C1 segment of cervical spinal cord (tissue), 14 donors: Measurements from ENCODE around the gene GNG7.
"Not testable (repeated sequence)": the region's sequence is repeated elsewhere in the genome, so short reads cannot be mapped to it uniquely, and the experiment has no call there.

Source experiments
- DNase-seq, 14 donors: peaks; one replicate each; lab custom pipeline; 2025; lab: John Stamatoyannopoulos, UW

GNG7 gene

DNA sequence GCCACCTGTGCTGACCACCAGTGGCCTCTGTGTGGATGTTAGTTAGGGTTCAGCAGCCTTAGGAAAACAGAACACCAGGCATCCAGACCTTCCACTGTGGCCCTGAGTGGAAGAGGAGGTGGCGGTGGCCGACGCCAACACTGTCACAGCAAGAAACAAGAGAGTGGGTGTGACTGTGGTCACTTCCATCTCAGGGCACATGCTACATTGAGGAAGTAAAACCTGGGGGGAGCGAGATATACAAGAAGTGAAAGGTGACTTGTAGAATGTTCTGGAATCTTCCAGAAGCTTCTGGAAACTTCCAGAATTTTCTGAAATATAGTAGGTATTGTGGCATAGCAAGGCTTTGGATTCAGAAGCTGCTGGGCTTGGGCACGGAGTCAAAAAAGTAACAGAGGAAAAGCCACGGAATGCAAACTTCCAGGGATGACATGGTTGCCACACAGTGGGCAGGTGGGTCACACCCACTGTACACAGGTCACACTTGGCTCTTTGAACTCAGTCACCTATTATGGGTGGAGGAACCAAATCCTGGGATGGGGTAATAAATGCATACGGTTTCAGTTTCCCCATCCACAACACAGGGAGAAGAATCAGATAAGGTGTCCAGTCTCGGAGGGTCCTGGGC, 24.3 kb downstream of the GNG7 start:
- DNase-seq: peak in 3 of 14 donors; percentile 7 to 47 (median 21)

DNA sequence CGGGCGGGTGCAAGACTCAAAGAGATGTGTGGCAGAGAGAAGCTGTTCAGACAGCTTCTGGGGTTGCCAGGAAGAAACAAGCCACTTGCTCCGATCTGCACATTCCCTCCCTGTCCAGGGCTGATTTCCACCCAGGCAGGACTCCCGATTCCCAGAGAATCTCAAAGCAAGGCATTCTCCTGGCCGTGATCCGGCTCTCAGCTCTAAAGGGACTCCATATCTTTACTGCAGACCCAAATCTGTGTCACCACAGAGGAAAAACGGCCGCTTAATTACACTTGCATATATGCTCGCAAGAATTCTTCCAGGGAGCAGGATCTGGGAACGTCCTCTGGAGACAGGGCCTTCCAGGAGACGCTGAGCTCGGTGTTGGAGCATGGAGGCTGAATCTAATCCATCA, 25.7 kb downstream of the GNG7 start:
- peak in 1 of 14 donors; percentile 8 for DNase-seq

DNA sequence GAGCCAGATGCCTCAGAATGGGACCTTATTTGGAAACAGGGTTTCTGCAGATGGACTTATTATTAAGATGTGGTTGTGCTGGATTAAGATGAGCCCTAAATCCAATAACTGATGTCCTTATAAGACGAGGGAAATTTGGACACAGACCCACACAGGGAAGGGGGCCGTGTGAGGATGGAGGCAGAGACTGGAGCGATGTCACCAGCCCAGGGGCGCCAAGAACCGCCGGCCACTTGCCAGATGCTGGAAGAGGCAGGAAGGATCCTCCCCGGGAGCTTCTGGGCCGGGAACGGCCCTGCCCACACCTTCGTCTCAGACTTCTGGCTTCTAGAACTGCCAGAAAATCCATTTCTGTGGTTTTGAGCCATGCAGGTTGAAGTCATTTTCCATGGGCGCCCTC, 26.6 kb downstream of the GNG7 start:
- DNase-seq: peak in 2 of 14 donors; percentile 17 to 24

DNA sequence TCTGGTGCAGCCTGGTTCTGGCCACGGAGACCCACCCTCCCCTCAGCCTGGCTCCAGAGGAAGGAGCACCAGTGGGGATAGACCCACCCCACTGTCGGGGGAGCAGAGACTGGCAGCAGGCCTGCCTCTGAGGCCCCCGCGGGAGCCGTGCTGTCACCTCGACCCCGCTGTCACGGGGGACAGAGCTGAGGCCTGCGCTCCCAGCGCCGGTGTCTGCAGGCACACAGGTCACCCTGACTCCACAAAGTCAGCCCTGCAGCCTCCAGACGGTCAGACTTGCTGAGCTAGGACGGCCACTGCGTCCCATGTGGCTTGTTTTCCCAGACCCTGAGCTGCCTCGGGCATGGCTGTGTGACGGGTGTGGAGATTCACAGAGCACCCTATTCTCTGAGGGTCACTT, 32.3 kb downstream of the GNG7 start:
- no peak for DNase-seq

DNA sequence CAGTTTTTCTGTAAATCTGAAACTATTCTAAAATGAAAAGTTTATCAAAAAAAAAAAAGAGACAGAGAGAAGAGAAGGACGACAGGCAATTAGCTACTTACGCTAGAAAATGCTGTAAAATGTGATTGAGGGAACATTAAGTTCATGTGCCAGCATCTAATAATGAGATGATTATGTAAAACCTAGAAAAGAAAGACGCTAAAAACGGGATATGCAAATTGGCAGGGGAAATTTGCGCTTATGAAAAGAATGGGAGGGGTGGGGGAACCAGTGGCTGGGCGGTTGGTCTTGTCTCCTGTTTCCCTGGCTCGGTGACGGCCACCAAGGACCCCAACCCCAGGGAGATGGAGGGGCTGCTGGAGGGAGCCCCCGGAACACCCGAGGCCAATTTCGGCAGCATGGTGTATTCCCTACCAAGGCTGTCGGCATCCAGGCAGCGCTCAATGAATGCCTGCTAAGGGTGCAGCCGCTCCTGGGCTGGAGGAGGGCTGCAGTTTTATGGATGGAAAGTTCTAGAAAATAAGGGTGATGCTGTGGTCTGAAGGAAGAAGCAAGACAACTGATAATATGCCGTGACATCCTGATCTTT, 34.2 kb downstream of the GNG7 start:
- DNase-seq: no peak

DNA sequence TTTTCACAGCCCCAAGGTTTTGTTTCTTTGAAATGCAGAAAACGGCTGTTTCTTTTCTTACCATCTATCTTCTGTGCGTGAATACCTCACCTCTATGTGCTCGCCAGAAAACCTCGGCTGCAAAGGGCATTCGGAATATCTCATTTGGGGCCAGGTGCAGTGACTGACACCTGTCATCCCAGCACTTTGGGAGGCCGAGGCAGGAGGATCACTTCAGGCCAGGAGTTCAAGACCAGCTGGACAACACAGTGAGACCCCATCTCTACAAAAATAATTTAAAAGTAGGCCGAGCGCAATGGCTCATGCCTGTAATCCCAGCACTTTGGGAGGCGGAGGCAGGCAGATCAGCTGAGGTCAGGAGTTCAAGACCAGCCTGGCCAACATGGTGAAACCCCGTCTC, 35.1 kb downstream of the GNG7 start:
- DNase-seq: not testable (repeated sequence)

DNA sequence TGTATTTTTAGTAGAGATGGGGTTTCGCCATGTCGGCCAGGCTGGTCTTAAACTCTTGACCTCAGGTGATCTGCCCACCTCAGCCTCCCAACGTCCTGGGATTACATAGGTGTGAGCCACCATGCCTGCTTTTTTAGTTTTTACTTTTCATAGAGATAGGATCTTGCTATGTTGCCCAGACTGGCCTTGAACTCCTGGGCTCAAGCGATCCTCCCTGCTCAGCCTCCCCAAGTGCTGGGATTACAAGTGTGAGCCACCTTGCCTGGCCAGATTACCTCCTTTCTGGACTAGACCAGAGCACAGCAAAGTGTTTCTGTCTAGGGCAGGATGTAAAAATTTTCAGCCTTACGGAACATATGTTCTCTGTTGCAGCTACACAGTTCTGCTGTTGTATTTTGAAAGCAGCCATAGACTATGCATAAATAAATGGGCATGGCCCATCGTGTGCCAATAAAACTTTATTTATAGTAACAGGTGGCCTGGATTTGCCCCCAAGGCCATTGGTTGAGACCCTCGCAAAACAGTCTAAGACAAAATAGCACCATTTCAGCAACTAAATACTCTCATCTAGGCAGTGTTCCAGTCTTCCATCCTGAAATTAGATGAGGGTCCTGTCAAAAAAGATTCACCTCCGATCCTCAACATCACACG, 36.0 kb downstream of the GNG7 start:
- DNase-seq: no peak

DNA sequence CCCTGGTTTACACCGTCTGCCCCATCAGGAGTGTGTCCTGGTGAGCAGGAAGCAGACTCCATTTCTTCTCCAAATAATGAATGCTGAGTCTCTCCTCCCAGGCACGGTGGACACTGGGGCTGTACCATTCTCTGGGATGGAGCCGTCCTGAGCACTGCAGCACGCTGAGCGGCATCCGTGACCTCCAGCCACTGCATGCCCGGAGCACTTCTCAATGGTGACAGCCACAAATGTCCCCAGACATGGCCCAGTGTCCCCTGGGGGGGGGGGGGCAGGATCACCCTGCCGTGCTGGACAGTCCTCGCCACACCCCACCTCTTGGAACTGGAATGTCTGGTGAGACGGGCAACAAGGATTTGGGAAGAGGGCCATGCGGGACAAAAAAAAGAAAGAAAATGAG, 37.4 kb downstream of the GNG7 start:
- peak in 4 of 14 donors; percentile 19 to 42 (median 30) for DNase-seq

DNA sequence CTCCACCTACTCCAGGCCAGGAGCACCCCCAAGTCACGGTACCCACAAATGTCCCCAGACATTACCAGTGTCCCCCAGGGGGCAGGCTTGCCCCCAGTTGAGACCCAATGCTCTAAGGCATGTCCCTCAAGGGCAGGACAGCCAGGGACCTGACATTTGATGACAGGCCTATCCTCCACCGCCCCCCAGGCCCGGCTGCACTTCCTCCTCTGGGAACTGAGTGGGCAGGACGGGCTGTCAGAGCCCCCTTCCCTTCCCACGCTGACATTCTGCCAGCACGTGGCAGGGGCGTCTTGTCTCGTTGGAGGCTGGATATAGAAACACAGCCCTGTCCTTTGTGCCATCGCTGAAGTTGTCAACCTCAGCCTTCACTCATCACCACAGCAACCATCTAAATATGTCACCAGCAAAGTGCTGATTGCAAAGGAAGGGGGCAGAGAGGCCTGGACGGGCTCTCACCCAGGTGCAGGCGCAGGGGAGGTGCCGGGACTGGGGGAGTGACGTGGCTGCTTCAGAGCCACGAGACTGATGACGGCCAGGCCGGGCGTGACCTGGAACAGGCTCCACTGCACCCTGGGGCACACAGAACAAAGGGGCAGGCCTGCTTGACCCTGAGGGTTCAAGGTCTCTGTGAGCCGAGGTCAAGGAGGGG, 38.4 kb downstream of the GNG7 start:
- DNase-seq: peak in 8 of 14 donors; percentile 28 to 65 (median 40)

DNA sequence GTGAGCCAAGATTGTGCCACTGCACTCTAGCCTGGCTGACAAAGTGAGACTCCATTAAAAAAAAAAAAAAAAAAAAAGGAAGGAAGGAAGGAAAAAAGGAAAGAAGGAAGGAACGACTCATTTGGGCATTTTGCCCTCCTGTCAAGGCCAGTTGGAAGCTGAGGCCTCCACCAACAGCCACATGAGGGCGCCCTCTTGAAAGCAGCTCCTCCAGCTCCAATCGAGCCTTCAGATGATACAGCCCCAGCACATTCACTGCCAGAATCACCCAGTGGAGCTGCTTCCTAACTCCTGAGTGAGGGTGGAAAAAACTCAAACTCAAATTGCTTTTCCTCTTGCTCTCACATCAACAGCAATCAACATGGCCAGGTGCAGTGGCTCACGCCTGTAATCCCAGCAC, 40.9 kb downstream of the GNG7 start:
- DNase-seq: no peak

DNA sequence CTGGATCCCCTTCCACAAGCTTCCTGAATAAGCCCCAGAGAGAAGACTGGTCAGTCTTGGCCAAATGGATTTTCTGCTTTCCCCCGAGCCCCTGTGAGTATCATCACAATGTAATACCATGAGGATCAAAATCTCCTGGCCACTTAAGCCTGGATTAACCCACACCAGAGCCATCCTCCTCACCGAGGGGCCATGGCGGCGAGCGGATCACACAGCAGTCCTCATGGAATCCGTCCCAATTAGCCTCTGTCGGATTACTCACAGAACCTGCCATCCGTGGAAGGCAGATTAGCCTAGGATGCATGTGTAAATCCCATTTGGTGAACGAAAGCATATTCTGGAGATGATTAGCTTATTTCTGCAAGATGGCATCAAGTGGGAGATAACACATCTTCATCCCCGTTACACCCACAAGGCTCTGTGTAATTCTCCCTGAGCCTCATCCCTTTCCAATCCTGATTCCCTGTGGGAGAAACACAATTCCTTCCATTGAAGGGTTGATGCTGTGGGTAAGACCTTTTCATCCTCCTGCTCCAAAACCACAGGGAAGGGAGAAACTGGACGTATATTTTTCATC, 42.5 kb downstream of the GNG7 start:
- DNase-seq: no peak

DNA sequence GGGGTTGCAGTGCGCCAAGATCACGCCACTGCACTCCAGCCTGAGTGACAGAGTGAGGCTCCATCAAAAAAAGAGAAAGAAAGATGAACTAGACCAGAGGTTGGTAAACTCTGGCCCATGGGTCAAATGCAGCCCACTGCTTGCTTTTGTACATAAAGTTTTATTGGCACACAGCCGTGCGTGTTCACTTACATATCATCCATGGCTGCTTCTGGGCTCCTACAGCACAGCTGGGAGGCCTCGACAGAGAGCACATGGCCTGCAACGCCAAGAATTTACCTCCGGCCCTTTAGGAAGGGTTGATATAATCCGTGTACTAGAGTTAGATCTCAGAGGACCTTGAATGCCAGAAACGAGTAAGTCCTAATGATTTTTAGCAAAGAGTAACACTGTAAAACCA, 46.0 kb downstream of the GNG7 start:
- no peak for DNase-seq

DNA sequence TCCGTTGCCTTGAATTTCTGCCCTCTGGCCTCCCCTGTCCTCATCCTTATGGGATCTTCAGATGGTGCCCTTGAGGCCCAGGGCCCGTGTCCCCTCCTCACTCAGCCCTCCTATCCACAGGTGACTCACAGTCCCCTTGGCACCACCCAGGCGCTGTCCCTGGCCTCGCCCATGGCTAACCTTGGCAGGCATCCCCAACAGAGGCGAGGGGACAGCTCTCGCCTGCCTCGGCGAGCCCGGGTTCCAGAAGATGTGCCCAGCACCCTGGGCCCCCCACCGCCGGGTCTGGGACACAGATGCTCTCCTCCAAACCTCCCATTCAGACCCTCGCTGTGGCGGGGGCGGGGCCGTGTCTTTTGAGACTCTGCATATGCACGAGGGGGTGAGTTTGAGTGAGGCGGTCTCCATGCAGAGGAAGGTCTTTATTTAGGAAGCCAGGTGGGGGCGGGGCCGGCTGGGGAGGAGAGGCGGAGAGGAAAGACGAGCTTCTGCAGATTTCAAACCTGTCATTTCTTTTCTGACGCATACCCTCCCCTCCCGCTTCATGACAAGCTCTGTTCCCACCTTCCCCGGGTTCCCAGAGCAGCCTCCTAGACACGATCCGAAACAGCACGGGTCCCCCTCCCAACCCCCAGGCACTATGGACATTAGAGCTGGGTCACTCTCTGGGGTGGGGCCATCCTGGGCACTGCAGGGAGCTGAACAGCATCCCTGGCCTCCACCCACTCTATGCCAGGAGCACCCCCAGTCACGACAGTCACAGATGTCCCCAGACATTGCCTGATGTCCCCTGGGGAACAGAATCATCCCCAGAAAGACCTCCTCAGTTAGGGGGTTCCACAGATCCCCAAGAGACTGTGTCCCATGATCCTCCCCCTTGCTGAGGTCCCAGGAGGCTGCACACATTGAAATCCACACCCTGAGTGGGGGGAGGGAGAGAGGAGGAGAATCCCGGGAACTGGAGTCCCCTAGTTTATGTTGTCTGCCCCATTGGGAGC, 48.5 kb downstream of the GNG7 start:
- no peak for DNase-seq

DNA sequence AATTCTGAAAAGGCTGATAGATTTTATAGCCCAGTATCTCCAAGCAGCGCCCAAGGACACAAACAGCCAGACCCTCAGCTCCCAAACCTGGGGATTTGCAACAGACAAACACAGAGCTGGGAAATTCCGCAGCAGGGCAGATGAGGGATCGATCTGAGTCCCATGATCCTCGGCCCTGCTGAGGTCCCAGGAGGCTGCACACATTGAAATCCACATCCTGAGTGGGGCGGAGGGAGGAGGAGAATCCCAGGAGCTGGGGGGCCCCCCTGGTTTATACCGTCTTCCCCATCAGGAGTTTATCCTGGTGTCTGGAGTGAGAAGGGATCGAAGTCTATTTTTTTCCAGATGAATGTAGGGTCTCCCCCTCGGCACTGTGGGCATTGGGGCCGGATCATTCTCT, 49.3 kb downstream of the GNG7 start:
- no peak for DNase-seq

DNA sequence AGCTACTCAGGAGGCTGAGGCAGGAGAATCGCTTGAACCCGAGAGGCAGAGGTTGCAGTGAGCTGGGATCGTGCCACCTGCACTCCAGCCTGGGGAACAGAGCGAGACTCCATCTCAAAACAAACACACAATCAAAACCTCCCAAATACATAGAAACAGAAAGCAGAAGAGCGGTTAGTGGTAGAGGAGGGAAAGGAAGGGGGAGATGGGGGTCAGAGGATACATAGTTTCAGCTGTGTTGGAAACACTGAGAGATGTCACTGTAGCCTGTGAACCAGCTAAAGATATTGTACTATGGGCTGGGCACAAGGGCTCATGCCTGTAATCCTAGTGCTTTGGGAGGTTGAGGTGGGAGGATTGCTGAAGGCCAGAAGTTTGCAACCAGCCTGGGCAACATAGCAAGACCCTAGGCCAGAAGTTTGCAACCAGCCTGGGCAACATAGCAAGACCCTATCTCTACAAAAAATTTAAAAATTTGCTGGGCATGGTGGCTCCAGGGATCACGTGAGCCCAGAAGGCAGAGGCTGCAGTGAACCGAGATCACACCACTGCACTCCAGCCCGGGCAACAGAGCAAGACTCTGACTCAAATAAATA, 49.9 kb downstream of the GNG7 start:
- no peak for DNase-seq

DNA sequence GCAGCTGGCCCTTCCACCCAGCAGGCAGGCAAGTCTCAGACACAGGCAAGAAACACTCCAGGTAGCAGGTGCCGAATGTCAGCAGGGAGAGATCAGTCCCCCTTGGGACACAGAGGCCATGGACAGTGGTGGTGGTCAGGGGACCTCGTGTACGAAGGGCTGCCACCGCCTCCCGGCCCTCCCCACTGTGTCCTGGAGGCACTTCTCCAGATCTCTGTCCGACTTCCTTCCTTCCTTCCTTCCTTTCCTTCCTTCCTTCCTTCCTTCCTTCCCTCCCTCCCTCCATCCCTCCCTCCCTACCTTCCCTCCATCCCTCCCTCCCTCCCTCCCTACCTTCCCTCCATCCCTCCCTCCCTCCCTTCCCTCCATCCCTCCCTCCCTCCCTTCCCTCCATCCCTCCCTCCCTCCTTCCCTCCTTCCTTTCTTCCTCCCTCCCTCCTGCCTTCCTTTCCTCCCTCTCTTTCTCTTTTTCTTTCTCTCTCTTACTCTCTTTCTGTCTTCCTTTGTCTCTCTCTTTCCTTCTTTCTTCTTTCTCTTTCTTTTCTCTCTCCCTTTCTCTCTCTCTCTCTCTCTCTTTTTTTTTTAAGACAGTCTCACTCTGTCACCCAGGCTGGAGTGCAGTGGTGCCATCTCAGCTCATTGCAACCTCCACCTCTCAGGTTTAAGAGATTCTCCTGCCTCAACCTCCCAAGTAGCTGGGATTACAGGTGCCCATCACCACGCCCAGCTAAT, 51.3 kb downstream of the GNG7 start:
- peak in 1 of 14 donors; percentile 53 for DNase-seq

DNA sequence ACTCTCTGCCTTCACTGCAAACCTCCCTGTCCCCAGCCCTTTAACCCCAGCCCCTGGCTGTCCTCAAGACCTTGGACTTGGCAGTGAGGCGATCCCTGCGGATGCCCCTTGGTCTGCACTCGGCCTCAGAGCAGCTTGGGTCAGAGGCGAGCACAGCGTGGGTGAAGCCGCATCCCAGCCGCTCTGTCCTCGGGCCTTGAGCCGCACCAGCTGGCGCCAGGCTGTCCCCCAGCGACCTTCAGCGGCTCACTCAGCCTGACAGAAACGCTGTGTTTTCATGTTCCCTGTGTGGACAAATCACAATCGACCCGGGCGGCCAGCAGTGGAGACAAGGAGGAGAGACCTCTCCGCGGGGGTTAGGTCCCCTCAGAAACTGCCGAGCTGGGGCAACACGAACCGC, 52.0 kb downstream of the GNG7 start:
- peak in 5 of 14 donors; percentile 20 to 53 (median 29) for DNase-seq

DNA sequence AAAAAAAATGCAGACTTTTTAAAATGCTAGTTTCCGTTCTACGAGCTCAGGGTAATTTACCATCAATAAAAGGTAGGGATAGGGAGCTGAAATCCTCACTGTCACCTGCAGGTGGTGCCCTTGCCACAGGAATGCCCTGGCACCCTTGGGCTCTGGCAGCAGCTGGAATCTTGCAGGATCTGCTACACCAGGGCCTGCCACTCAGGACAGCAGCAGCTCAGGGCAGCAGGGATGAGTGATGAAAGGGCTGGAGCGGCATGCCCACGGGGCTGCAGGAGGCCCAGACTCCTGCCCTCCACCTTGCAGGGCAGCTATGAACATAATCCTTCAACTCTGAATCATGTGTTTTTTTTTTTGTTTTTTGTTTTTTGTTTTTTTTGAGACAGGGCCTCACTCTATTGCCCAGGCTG, 54.0 kb downstream of the GNG7 start:
- DNase-seq: peak in 13 of 14 donors; percentile 7 to 69 (median 41)

DNA sequence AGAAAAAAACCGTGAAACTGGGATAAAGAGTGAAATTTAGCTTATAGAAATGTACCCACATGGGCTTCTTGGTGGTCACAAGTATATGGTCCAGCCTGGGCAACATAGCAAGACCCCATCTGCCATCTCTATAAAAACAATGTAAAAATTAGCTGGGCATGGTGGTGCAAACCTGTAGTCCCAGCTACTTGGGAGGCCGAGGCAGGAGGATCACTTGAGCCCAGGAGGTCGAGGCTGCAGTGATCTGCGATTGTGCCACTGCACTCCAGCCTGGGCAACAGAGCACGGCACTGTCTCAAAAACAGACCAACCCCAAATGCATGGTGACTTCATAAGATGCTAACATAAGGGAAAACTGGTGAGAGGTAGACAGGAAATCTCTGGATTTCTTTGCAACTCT, 54.4 kb downstream of the GNG7 start:
- DNase-seq: no peak
